ENCODE data around the gene CACNA1F. TPM values are rescaled to one million over a fixed set of nuclear protein-coding genes. Genes with fewer than 3 reads are reported as not detected.
A peak's percentile ranks its signal among the peaks of the same experiment; 100 is the strongest.

The CACNA1F gene
- total and polyA plus RNA-seq, 3 donors from 2014 or later, result 0.16 to 0.24 (median 0.19) TPM

GRCh38 chrX:49202022-49202421 is 31.1 kb downstream of the CACNA1F start:
- intact Hi-C loops (cut with DNase I; ENCODE audit: low total_unique reads), result no loop called here
- no peaks in the 10 kb centered on the region for H3K27me3 ChIP-seq
- no peaks in the 10 kb centered on the region for H3K9me3 ChIP-seq
- WGBS, 2 donors, result 93 to 94% methylated on average over 2 of the region's 2 CpGs
- no peaks in the 10 kb centered on the region for H3K36me3 ChIP-seq (ENCODE audit: low read depth, missing control alignments)
- no peak for TF ChIP-seq CTCF (IDR thresholded peaks at IDR 0.05)
- no peak for TF ChIP-seq POLR2A (IDR thresholded peaks at IDR 0.05)
- no peak for DNase-seq
- H3K4me3 ChIP-seq, result no peak overlapping the region
- no peaks in the 10 kb centered on the region for H3K4me1 ChIP-seq
- H3K27ac ChIP-seq, result no peak overlapping the region

GRCh38 chrX:49199906-49200771 is 33.0 kb downstream of the CACNA1F start, which contains the start of gene SYP:
TSS of gene SYP (minus strand) at chrX:49200193. CDS start at chrX:49200186, 7 bp downstream.
- TF ChIP-seq POLR2A (IDR thresholded peaks at IDR 0.05) (peak; percentile 24), CTCF (IDR thresholded peaks at IDR 0.05) (no peak)
- Histone ChIP-seq H3K4me1 (no peaks in the 10 kb centered on the region), H3K27me3 (no peaks in the 10 kb centered on the region), H3K4me3 (peak within 1 kb of the TSS in 1 of 2 donors; percentile 43), H3K27ac (peak within 1 kb of the TSS; percentile 44 to 72), H3K36me3 (ENCODE audit: low read depth, missing control alignments) (no peaks in the 10 kb centered on the region), H3K9me3 (no peaks in the 10 kb centered on the region)
- DNase-seq, result peak; percentile 95
- intact Hi-C loops (cut with DNase I; ENCODE audit: low total_unique reads), result no loop called here
- 0 to 1% methylated on average over 4 to 45 of the region's 61 CpGs for WGBS, 2 donors

GRCh38 chrX:49199315-49199595 is 33.9 kb downstream of the CACNA1F start:
- H3K27me3 ChIP-seq, result no peaks in the 10 kb centered on the region
- TF ChIP-seq POLR2A (IDR thresholded peaks at IDR 0.05), result no peak
- TF ChIP-seq CTCF (IDR thresholded peaks at IDR 0.05), result no peak
- DNase-seq, result no peak
- no peaks in the 10 kb centered on the region for H3K4me1 ChIP-seq
- H3K27ac ChIP-seq, result no peak overlapping the region
- H3K36me3 ChIP-seq (ENCODE audit: low read depth, missing control alignments), result no peaks in the 10 kb centered on the region
- 6 to 11% methylated on average over 10 to 11 of the region's 11 CpGs for WGBS, 2 donors
- no peak overlapping the region for H3K4me3 ChIP-seq
- intact Hi-C loops (cut with DNase I; ENCODE audit: low total_unique reads), result no loop called here
- H3K9me3 ChIP-seq, result no peaks in the 10 kb centered on the region

GRCh38 chrX:49198540-49199314 is 34.4 kb downstream of the CACNA1F start:
- WGBS, 2 donors, result 18 to 26% methylated on average over 5 to 11 of the region's 12 CpGs
- no peaks in the 10 kb centered on the region for H3K4me1 ChIP-seq
- H3K27me3 ChIP-seq, result no peaks in the 10 kb centered on the region
- no peaks in the 10 kb centered on the region for H3K9me3 ChIP-seq
- intact Hi-C loops (cut with DNase I; ENCODE audit: low total_unique reads), result no loop called here
- DNase-seq, result no peak
- H3K27ac ChIP-seq, result no peak overlapping the region
- TF ChIP-seq POLR2A (IDR thresholded peaks at IDR 0.05) (no peak), CTCF (IDR thresholded peaks at IDR 0.05) (no peak)
- H3K4me3 ChIP-seq, result no peak overlapping the region
- H3K36me3 ChIP-seq (ENCODE audit: low read depth, missing control alignments), result no peaks in the 10 kb centered on the region
